22Rv1 (cell line): Measurements from ENCODE around the gene LGALS7.

Experiments
- ZFX ChIP-seq: fragments of 450-650 bp; IDR thresholded peaks from 2 replicates; pipeline ENCODE4 v1.6.1; 2017; ENCODE audit warnings: antibody characterized with exemption, borderline replicate concordance
- TF ChIP-seq, protein P1 (sequence below): fragments of 450-650 bp; IDR thresholded peaks from 2 replicates; pipeline ENCODE4 v1.5.1; 2017; ENCODE audit warnings: mild to moderate bottlenecking

DNA sequence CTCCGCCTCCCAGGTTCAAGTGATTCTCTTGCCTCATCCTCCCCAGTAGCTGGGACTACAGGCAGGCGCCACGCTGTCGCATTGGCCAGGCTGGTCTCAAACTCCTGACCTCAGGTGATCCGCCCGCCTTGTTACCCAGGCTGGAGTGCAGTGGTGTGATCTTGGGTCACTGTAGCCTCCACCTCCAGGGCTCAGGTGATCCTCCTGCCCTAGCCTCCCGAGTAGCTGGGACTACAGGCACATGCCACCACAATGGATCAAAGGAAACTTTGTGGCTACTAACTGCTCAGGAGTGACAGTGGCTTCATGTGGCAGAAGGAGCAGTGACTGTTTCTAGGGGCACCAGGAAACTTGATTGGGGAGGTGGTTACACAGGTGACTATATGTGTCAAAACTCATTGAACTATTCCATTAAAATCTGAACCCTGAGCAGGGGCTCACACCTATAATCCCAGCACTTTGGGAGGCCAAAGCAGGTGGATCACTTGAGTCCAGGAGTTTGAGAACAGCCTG is 11.9 kb upstream of the LGALS7 start:
- TF ChIP-seq, protein P1, sequence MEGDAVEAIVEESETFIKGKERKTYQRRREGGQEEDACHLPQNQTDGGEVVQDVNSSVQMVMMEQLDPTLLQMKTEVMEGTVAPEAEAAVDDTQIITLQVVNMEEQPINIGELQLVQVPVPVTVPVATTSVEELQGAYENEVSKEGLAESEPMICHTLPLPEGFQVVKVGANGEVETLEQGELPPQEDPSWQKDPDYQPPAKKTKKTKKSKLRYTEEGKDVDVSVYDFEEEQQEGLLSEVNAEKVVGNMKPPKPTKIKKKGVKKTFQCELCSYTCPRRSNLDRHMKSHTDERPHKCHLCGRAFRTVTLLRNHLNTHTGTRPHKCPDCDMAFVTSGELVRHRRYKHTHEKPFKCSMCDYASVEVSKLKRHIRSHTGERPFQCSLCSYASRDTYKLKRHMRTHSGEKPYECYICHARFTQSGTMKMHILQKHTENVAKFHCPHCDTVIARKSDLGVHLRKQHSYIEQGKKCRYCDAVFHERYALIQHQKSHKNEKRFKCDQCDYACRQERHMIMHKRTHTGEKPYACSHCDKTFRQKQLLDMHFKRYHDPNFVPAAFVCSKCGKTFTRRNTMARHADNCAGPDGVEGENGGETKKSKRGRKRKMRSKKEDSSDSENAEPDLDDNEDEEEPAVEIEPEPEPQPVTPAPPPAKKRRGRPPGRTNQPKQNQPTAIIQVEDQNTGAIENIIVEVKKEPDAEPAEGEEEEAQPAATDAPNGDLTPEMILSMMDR = no peak
- TF ChIP-seq ZFX = no peak
